Measurements from ENCODE around the gene SYCP2.

DNA sequence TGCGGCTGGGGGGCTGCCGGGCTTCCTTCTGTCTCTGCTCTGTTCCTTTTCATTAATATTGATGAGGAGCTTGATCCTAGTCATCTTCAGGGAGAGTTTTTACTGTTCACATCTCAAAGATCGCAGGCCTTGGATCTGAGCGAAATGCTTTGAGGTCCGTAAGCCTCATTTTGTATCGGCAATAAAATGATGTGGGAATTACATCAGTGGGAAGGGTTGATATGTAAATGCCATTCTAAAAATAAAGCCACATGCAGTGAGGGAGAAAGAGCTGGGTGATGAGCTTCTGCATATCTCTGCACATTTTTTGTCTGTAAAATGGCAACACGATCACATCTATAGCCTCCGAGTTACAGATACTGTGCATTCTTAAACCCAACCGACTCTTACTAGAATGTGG lies 49.6 kb upstream of the SYCP2 start:
- TF ChIP-seq, protein P1, sequence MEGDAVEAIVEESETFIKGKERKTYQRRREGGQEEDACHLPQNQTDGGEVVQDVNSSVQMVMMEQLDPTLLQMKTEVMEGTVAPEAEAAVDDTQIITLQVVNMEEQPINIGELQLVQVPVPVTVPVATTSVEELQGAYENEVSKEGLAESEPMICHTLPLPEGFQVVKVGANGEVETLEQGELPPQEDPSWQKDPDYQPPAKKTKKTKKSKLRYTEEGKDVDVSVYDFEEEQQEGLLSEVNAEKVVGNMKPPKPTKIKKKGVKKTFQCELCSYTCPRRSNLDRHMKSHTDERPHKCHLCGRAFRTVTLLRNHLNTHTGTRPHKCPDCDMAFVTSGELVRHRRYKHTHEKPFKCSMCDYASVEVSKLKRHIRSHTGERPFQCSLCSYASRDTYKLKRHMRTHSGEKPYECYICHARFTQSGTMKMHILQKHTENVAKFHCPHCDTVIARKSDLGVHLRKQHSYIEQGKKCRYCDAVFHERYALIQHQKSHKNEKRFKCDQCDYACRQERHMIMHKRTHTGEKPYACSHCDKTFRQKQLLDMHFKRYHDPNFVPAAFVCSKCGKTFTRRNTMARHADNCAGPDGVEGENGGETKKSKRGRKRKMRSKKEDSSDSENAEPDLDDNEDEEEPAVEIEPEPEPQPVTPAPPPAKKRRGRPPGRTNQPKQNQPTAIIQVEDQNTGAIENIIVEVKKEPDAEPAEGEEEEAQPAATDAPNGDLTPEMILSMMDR (conservative IDR thresholded peaks at IDR 0.05; ENCODE audit: low read depth, low read length), result no peak
- no peak for TF ChIP-seq EZH2 (IDR thresholded peaks at IDR 0.05; ENCODE audit: borderline replicate concordance, low read depth, low read length, poor library complexity, severe bottlenecking)

Measured in A673 (cell line).